DND-41 (cell line): Measurements from ENCODE around the gene EPB41L4A.
A peak's percentile ranks its signal among the peaks of the same experiment; 100 is the strongest.

Experiments
- ATAC-seq: fragments of 200-7000 bp; cut with Tn5 transposase; 3 replicates; pipeline ENCODE4 v1.9.1; 2021; ENCODE audit warnings: low read depth; ENCODE audit not compliant: insufficient read depth
- DNase-seq: peaks from one replicate; pipeline ENCODE4 v3.0.0-alpha.2; 2020
- H2AFZ ChIP-seq: 2 replicates; pipeline ENCODE4 v1.6.0; 2012; ENCODE audit warnings: low read depth, low read length
- H3K27ac ChIP-seq: 2 replicates; pipeline ENCODE4 v1.5.1; 2012; ENCODE audit warnings: low read length, inconsistent platforms
- H3K27me3 ChIP-seq: fragments of 200-600 bp; sonication (generic); 2 replicates; pipeline ENCODE4 v1.6.0; 2012; ENCODE audit warnings: low read length, mild to moderate bottlenecking, inconsistent platforms; ENCODE audit not compliant: insufficient read depth, poor library complexity
- H3K36me3 ChIP-seq: 2 replicates; pipeline ENCODE4 v1.5.1; 2012; ENCODE audit warnings: low read length, inconsistent platforms; ENCODE audit not compliant: insufficient read depth
- H3K4me1 ChIP-seq: 2 replicates; pipeline ENCODE4 v1.5.1; 2012; ENCODE audit warnings: mild to moderate bottlenecking, low read length; ENCODE audit not compliant: insufficient read depth
- H3K4me2 ChIP-seq: 2 replicates; pipeline ENCODE4 v1.6.0; 2012; ENCODE audit warnings: mild to moderate bottlenecking, moderate library complexity, low read length, inconsistent platforms; ENCODE audit not compliant: insufficient read depth
- H3K4me3 ChIP-seq, 2 experiments: fragments of 200-600 bp in 1 of 2; shearing (Covaris generic) in 1 of 2; 2 replicates each; pipeline ENCODE4 v1.5.1; 2012 to 2016; ENCODE audit warnings: inconsistent platforms in 2 of 2, low read length in 2 of 2, mild to moderate bottlenecking in 2 of 2, low read depth in 1 of 2, moderate library complexity in 1 of 2
- H3K79me2 ChIP-seq: 2 replicates; pipeline ENCODE4 v1.6.0; 2012; ENCODE audit warnings: low read length, inconsistent platforms; ENCODE audit not compliant: insufficient read depth
- H3K9ac ChIP-seq: 2 replicates; pipeline ENCODE4 v1.6.0; 2012; ENCODE audit warnings: low read depth, mild to moderate bottlenecking, inconsistent platforms, low read length, moderate library complexity
- H3K9me3 ChIP-seq: 2 replicates; pipeline ENCODE4 v1.5.1; 2012; ENCODE audit warnings: low read length, moderate library complexity, mild to moderate bottlenecking, inconsistent platforms; ENCODE audit not compliant: insufficient read depth, severe bottlenecking
- H4K20me1 ChIP-seq: 2 replicates; pipeline ENCODE4 v1.6.0; 2012; ENCODE audit warnings: low read length; ENCODE audit not compliant: insufficient read depth
- EZH2 ChIP-seq: IDR thresholded peaks from 3 replicates; pipeline ENCODE4 v1.6.1; 2012; ENCODE audit warnings: borderline replicate concordance, low read depth, mild to moderate bottlenecking, moderate library complexity, low read length, inconsistent platforms; ENCODE audit not compliant: severe bottlenecking
- TF ChIP-seq, protein P1 (sequence below): IDR thresholded peaks from 2 replicates; pipeline ENCODE4 v1.5.1; 2012; ENCODE audit warnings: borderline replicate concordance, low read length, moderate library complexity, mild to moderate bottlenecking; ENCODE audit not compliant: poor library complexity, severe bottlenecking; ENCODE audit errors: extremely low read depth

EPB41L4A gene

GRCh38 chr5:112217843-112218579 is 201.1 kb downstream of the EPB41L4A start:
- no peaks in the 10 kb centered on the region for H3K4me1 ChIP-seq
- H4K20me1 ChIP-seq: no peaks in the 10 kb centered on the region
- no peaks in the 10 kb centered on the region for H3K36me3 ChIP-seq
- H3K79me2 ChIP-seq: no peaks in the 10 kb centered on the region
- H2AFZ ChIP-seq: no peak overlapping the region
- ATAC-seq (no peak), DNase-seq (no peak)
- no peak overlapping the region for H3K9ac ChIP-seq
- H3K4me2 ChIP-seq: no peak overlapping the region
- peaks cover 8% of the 10 kb centered on the region for H3K27me3 ChIP-seq
- no peaks in the 10 kb centered on the region for H3K9me3 ChIP-seq
- H3K4me3 ChIP-seq: no peak overlapping the region
- no peak overlapping the region for H3K27ac ChIP-seq
- TF ChIP-seq, protein P1, sequence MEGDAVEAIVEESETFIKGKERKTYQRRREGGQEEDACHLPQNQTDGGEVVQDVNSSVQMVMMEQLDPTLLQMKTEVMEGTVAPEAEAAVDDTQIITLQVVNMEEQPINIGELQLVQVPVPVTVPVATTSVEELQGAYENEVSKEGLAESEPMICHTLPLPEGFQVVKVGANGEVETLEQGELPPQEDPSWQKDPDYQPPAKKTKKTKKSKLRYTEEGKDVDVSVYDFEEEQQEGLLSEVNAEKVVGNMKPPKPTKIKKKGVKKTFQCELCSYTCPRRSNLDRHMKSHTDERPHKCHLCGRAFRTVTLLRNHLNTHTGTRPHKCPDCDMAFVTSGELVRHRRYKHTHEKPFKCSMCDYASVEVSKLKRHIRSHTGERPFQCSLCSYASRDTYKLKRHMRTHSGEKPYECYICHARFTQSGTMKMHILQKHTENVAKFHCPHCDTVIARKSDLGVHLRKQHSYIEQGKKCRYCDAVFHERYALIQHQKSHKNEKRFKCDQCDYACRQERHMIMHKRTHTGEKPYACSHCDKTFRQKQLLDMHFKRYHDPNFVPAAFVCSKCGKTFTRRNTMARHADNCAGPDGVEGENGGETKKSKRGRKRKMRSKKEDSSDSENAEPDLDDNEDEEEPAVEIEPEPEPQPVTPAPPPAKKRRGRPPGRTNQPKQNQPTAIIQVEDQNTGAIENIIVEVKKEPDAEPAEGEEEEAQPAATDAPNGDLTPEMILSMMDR: no peak
- TF ChIP-seq EZH2: no peak

DNA sequence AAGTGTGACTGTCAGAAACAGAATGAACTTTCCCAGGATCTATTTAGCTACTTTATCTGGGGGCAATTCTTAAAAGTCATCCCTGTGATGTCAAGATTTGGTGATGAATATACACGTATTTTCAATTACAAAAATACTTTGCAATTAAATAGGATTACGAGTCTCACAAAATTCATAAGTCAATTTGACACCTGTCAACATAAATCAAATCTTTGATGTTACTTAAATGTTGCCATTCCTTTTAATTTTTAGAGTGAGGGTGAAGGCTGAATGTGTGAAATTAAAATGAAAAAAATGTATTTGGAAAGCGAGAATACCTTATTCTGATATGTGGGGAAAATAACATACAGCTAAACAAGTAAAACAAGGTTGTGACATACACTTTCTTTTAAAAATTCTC is 202.9 kb downstream of the EPB41L4A start:
- Histone ChIP-seq H3K4me3 (no peak overlapping the region), H3K4me2 (no peak overlapping the region), H3K27me3 (peaks cover 2% of the 10 kb centered on the region), H2AFZ (no peak overlapping the region), H3K9me3 (no peaks in the 10 kb centered on the region), H3K4me1 (no peaks in the 10 kb centered on the region), H4K20me1 (no peaks in the 10 kb centered on the region), H3K79me2 (no peaks in the 10 kb centered on the region), H3K9ac (no peak overlapping the region), H3K36me3 (no peaks in the 10 kb centered on the region), H3K27ac (no peak overlapping the region)
- DNase-seq: no peak
- ATAC-seq: no peak
- TF ChIP-seq, protein P1: no peak
- TF ChIP-seq EZH2: no peak

- no peaks in the 10 kb centered on the region for H3K79me2 ChIP-seq
- TF ChIP-seq, protein P1: peak; percentile 63
- no peak for TF ChIP-seq EZH2
- H2AFZ ChIP-seq: no peak overlapping the region
- H3K4me1 ChIP-seq: no peaks in the 10 kb centered on the region
- ATAC-seq (peak; percentile 49; the same call in 1 of the 3 replicates), DNase-seq (peak; percentile 20)
- no peak overlapping the region for H3K4me2 ChIP-seq
- H3K27ac ChIP-seq: no peak overlapping the region
- no peaks in the 10 kb centered on the region for H3K36me3 ChIP-seq
- no peaks in the 10 kb centered on the region for H3K9me3 ChIP-seq
- H3K4me3 ChIP-seq: no peak overlapping the region
- no peak overlapping the region for H3K9ac ChIP-seq
- peaks cover 8% of the 10 kb centered on the region for H3K27me3 ChIP-seq
- no peaks in the 10 kb centered on the region for H4K20me1 ChIP-seq
Observed at GRCh38 chr5:112210430-112211005, 208.6 kb downstream of the EPB41L4A start.
